IPS-18c (cell line): Measurements from ENCODE around the gene DNAJC17.
A peak's percentile ranks its signal among the peaks of the same experiment; 100 is the strongest.

ENCODE experiments used
- H3K4me3 ChIP-seq: 2 replicates; pipeline ENCODE4 v1.7.0; 2013; ENCODE audit warnings: low read depth, mild to moderate bottlenecking, low read length, moderate library complexity; ENCODE audit not compliant: insufficient read depth
- H3K9me3 ChIP-seq: one replicate; pipeline ENCODE4 v1.6.1; 2013; ENCODE audit warnings: mild to moderate bottlenecking, low read length, moderate library complexity; ENCODE audit not compliant: control insufficient read depth, insufficient read depth

DNAJC17 gene

GRCh38 chr15:40775740-40776536 is 31.3 kb downstream of the DNAJC17 start:
- Histone ChIP-seq H3K9me3 (no peaks in the 10 kb centered on the region), H3K4me3 (no peak overlapping the region)

- H3K9me3 ChIP-seq: no peaks in the 10 kb centered on the region
- H3K4me3 ChIP-seq: no peak overlapping the region
These were observed 32.3 kb downstream of the DNAJC17 start for GRCh38 chr15:40775007-40775406.

GRCh38 chr15:40773902-40774301 is 33.4 kb downstream of the DNAJC17 start:
- H3K9me3 ChIP-seq: no peaks in the 10 kb centered on the region
- H3K4me3 ChIP-seq: no peak overlapping the region

GRCh38 chr15:40773496-40773895 is 33.8 kb downstream of the DNAJC17 start:
- Histone ChIP-seq H3K4me3 (no peak overlapping the region), H3K9me3 (no peaks in the 10 kb centered on the region)

- Histone ChIP-seq H3K4me3 (no peak overlapping the region), H3K9me3 (no peaks in the 10 kb centered on the region)
These were observed 35.3 kb downstream of the DNAJC17 start for GRCh38 chr15:40772014-40772413.

- no peaks in the 10 kb centered on the region for H3K9me3 ChIP-seq
- no peak overlapping the region for H3K4me3 ChIP-seq
These were observed 36.0 kb downstream of the DNAJC17 start for GRCh38 chr15:40771242-40771641.

- Histone ChIP-seq H3K4me3 (no peak overlapping the region), H3K9me3 (no peaks in the 10 kb centered on the region)
These were observed 37.0 kb downstream of the DNAJC17 start for GRCh38 chr15:40770147-40770721.

GRCh38 chr15:40769274-40770146 is 37.8 kb downstream of the DNAJC17 start, which contains the start of gene C15orf62:
Gene C15orf62, plus strand, starts transcription at chr15:40769980. Its CDS starts 516 bp downstream, at chr15:40770496.
- Histone ChIP-seq H3K4me3 (no peak within 1 kb of the TSS), H3K9me3 (no peaks in the 10 kb centered on the region)

- H3K9me3 ChIP-seq: no peaks in the 10 kb centered on the region
- H3K4me3 ChIP-seq: no peak overlapping the region
These were observed 38.6 kb downstream of the DNAJC17 start for GRCh38 chr15:40768521-40769273.

GRCh38 chr15:40767838-40768500 is 39.3 kb downstream of the DNAJC17 start:
- Histone ChIP-seq H3K4me3 (no peak overlapping the region), H3K9me3 (no peaks in the 10 kb centered on the region)

- Histone ChIP-seq H3K4me3 (no peak overlapping the region), H3K9me3 (no peaks in the 10 kb centered on the region)
These were observed 40.1 kb downstream of the DNAJC17 start for GRCh38 chr15:40766906-40767837.

- Histone ChIP-seq H3K9me3 (no peaks in the 10 kb centered on the region), H3K4me3 (no peak overlapping the region)
These were observed 41.0 kb downstream of the DNAJC17 start for GRCh38 chr15:40766194-40766815.

GRCh38 chr15:40764629-40765103 is 42.6 kb downstream of the DNAJC17 start:
- Histone ChIP-seq H3K4me3 (peak overlapping the region; percentile 81), H3K9me3 (no peaks in the 10 kb centered on the region)

- Histone ChIP-seq H3K4me3 (peak within 1 kb of the TSS; percentile 81), H3K9me3 (no peaks in the 10 kb centered on the region)
These were observed 43.3 kb downstream of the DNAJC17 start, which contains the start of gene GCHFR for GRCh38 chr15:40763801-40764628. Gene GCHFR, plus strand, starts transcription at chr15:40764068. Its CDS starts 113 bp downstream, at chr15:40764181.
